ENCODE results near the gene S100A10. TPM values are rescaled to one million over a fixed set of nuclear protein-coding genes. Genes with fewer than 3 reads are reported as not detected.

The S100A10 gene
- total RNA-seq, 6 experiments from 2014 or later = 390 to 518 (median 442) TPM

DNA sequence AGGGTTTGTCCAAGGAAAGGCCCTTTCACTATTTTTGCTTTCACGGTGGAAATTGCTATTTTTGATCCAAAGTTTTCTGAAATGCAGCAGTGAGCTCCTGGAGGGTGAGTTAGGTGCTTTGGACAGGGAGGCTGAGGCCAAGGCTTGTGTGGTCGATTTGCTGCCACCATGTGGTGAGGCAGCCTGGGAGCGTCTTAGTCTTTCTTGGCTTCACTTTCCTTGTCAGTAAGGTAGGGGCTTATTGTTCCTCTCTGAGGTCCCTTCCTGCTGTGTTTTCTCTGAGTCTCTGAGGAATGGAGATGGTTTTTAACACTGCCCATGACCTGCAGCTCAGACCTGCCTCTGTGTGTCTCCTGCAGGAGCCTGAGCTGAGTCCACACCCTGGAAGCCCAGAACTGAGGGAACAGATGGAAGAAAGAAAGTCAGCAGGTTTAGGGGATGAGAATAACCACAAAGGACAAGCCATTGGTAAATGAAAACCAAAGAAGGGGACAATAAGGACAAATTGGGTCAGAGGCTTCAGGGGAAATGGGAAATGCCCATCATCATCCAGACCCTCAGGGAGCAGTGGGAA lies 20.1 kb upstream of the S100A10 start:
- peak; percentile 38 for DNase-seq
- TF ChIP-seq, protein P1, sequence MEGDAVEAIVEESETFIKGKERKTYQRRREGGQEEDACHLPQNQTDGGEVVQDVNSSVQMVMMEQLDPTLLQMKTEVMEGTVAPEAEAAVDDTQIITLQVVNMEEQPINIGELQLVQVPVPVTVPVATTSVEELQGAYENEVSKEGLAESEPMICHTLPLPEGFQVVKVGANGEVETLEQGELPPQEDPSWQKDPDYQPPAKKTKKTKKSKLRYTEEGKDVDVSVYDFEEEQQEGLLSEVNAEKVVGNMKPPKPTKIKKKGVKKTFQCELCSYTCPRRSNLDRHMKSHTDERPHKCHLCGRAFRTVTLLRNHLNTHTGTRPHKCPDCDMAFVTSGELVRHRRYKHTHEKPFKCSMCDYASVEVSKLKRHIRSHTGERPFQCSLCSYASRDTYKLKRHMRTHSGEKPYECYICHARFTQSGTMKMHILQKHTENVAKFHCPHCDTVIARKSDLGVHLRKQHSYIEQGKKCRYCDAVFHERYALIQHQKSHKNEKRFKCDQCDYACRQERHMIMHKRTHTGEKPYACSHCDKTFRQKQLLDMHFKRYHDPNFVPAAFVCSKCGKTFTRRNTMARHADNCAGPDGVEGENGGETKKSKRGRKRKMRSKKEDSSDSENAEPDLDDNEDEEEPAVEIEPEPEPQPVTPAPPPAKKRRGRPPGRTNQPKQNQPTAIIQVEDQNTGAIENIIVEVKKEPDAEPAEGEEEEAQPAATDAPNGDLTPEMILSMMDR (IDR thresholded peaks at IDR 0.05) = peak; percentile 79
- Mint-ChIP-seq H3K36me3 (ENCODE audit: low read depth) (no peaks in the 10 kb centered on the region), H3K4me1 (ENCODE audit: low read depth) (no peaks in the 10 kb centered on the region), H3K9me3 (no peaks in the 10 kb centered on the region), H3K27me3 (ENCODE audit: insufficient read depth) (peaks cover 59% of the 10 kb centered on the region), H3K27ac (no peak overlapping the region), H3K4me3 (no peak overlapping the region)

DNA sequence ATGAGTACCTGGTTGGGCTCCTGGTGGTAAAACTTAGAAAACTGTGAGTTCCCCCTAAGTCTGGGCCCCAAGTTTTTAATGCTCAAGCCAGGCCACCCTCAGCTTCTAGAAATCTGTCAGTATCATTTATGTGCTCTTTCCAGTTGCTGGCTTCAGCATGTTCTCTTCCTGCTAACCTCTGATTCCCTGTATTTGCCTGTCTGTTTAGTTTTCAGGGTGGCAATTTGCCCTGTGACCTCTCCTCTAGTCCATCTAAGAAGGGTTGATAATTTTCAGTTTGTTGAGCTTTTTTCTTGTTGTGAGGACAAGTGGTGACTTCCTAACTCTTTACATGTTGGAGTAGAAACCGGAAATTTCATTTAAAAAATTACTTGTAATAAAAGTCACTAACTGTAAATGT lies 16.0 kb upstream of the S100A10 start:
- Mint-ChIP-seq H3K36me3 (ENCODE audit: low read depth) (no peaks in the 10 kb centered on the region), H3K27me3 (ENCODE audit: insufficient read depth) (peaks cover 51% of the 10 kb centered on the region)

DNA sequence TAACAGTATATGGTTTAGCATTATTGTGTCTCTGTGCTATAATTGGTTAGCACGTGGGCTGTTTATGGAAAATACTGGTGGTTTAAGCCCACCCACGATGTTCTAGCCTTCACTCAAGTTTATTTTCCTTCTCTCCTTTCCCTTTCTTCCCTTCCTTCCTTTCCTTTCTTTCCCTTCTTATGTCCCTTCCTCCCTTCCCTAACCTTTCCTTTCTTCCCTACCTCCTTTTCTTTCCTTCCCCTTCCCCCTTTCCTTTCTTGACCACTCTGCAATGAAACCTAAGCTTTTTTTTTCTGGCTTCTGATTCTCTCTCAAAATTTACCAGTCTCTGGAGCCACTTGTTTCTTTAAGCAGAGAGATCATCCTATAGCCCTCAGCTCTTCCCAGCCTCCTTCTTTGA lies 13.4 kb upstream of the S100A10 start:
- H3K27me3 Mint-ChIP-seq (ENCODE audit: insufficient read depth) = peaks cover 51% of the 10 kb centered on the region
- no peak overlapping the region for H3K27ac Mint-ChIP-seq
- TF ChIP-seq, protein P1 (IDR thresholded peaks at IDR 0.05) = no peak

More for the DNA sequence above, 16.0 kb upstream of the S100A10 start:
- no peak overlapping the region for H3K4me3 Mint-ChIP-seq
- no peaks in the 10 kb centered on the region for H3K9me3 Mint-ChIP-seq
- no peak for DNase-seq
- H3K27ac Mint-ChIP-seq = no peak overlapping the region
- TF ChIP-seq, protein P1 (IDR thresholded peaks at IDR 0.05) = no peak
- no peaks in the 10 kb centered on the region for H3K4me1 Mint-ChIP-seq (ENCODE audit: low read depth)

DNA sequence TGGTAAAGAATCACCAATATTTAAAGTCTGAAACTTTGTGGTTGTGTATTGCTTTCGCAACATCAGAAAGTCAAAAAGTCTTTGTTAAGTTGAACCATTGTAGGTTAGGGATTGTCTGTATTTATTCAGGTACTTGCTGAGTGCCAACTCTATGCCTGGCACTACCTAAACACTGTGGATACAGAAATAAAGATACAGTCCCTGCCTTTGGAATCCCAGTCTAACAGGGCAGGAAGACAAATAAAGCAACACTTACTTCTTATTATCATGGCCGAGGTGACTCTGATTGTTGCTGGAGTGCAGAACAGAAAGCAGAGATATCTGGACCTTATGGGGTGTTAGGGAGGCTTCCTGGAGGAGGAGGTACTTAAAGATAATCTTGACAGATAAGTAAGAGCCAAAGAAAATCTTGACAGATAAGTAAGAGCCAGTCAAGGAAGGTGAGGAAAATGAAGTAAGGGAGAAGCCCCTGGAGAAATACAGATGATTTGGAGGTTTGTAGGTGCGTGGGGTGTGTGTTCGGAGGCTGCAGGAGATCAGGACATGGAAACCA lies 11.8 kb upstream of the S100A10 start:
- peaks cover 47% of the 10 kb centered on the region for H3K27me3 Mint-ChIP-seq (ENCODE audit: insufficient read depth)
- no peaks in the 10 kb centered on the region for H3K9me3 Mint-ChIP-seq
- peaks cover 15% of the 10 kb centered on the region for H3K4me1 Mint-ChIP-seq (ENCODE audit: low read depth)
- DNase-seq = no peak
- no peak overlapping the region for H3K27ac Mint-ChIP-seq
- no peaks in the 10 kb centered on the region for H3K36me3 Mint-ChIP-seq (ENCODE audit: low read depth)
- TF ChIP-seq, protein P1 (IDR thresholded peaks at IDR 0.05) = no peak
- no peak overlapping the region for H3K4me3 Mint-ChIP-seq

More for the DNA sequence above, 13.4 kb upstream of the S100A10 start:
- Mint-ChIP-seq H3K36me3 (ENCODE audit: low read depth) (no peaks in the 10 kb centered on the region), H3K4me3 (no peak overlapping the region), H3K4me1 (ENCODE audit: low read depth) (no peaks in the 10 kb centered on the region), H3K9me3 (no peaks in the 10 kb centered on the region)
- no peak for DNase-seq

DNA sequence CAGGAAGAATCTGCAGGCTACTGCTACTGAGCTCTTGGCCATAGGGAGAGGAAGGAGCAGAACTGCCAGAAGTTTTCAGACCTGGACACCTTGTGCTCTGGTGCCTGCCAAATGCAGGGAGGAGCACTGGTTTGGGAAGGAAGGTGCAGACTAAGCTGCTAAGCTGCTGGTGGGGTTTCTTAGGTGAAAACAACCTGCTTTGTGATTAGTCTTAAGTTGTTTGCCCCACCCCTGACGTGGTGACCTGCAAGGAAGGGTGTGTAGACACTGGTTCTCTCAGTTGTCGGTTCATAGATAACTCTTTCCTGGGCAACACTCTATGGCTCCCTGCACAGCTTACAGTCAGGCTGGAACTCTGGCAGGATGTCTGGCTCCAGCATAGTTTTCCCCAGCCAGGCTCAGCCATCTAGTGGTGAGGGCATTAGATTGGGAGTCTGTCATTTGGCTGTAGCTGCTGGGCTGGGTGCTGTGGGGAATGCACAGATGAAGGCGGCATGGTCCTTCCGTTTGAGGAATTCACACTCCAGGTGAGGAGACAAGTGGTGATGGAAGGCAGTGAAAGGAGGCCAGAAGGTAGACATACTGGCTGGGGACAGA lies 10.3 kb upstream of the S100A10 start:
- Mint-ChIP-seq H3K4me3 (no peak overlapping the region), H3K9me3 (no peaks in the 10 kb centered on the region), H3K4me1 (ENCODE audit: low read depth) (peaks cover 21% of the 10 kb centered on the region), H3K27ac (no peak overlapping the region), H3K36me3 (ENCODE audit: low read depth) (no peaks in the 10 kb centered on the region), H3K27me3 (ENCODE audit: insufficient read depth) (peaks cover 39% of the 10 kb centered on the region)
- TF ChIP-seq, protein P1 (IDR thresholded peaks at IDR 0.05) = peak; percentile 59; the same call in 1 of the 2 replicates
- DNase-seq = peak; percentile 16

Data from HFFc6 (cell line).